ENCODE data around the gene NPTX1.

- TF ChIP-seq CTCF (IDR thresholded peaks at IDR 0.05) (no peak), POLR2A (IDR thresholded peaks at IDR 0.05) (no peak)
Observed at GRCh38 chr17:80509311-80509710, 32.9 kb upstream of the NPTX1 start.
